Body of pancreas (tissue), 4 donors: ENCODE measurements around the gene HOXD10.

Experiments used
- CTCF ChIP-seq, 7 experiments: fragments of 450-650 bp in 4 of 7; fragments of 200-600 bp in 3 of 7; sonication (generic) in 3 of 7; IDR thresholded peaks; one replicate each; pipeline ENCODE4 v1.5.1; 2016 to 2019; ENCODE audit warnings: antibody characterized with exemption in 7 of 7
- POLR2A ChIP-seq, 3 donors: fragments of 450-650 bp; IDR thresholded peaks; one replicate each; pipeline ENCODE4 v1.6.1; 2016; ENCODE audit warnings: antibody characterized with exemption in 3 of 3, mild to moderate bottlenecking in 2 of 3

- no peak for TF ChIP-seq CTCF (IDR thresholded peaks at IDR 0.05)
- no peak for TF ChIP-seq POLR2A (IDR thresholded peaks at IDR 0.05)
These were observed 12.6 kb downstream of the HOXD10 start, which contains the start of gene HOXD8 for GRCh38 chr2:176128982-176129796.
